ENCODE measurements around the gene NTSR1. TPM values are rescaled to one million over a fixed set of nuclear protein-coding genes. Genes with fewer than 3 reads are reported as not detected.

NTSR1 gene
- polyA plus RNA-seq, 3 donors, result 0.05 to 0.15 TPM; not detected in 1

GRCh38 chr20:62689861-62690260 lies 18.8 kb upstream of the NTSR1 start:
- H3K27ac ChIP-seq (ENCODE audit: low read depth, low read length), result no peak overlapping the region
- 85 to 89% (median 86%) methylated on average over 15 to 17 of the region's 17 CpGs for WGBS, 3 donors

GRCh38 chr20:62690261-62690820 lies 18.3 kb upstream of the NTSR1 start:
- no peak overlapping the region for H3K27ac ChIP-seq (ENCODE audit: low read depth, low read length)
- 57 to 87% (median 85%) methylated on average over 17 of the region's 17 CpGs for WGBS, 3 donors

GRCh38 chr20:62691487-62691886 lies 17.1 kb upstream of the NTSR1 start:
- no peak overlapping the region for H3K27ac ChIP-seq (ENCODE audit: low read depth, low read length)
- WGBS, 3 donors, result 75 to 79% (median 78%) methylated on average over 15 of the region's 15 CpGs

DNA sequence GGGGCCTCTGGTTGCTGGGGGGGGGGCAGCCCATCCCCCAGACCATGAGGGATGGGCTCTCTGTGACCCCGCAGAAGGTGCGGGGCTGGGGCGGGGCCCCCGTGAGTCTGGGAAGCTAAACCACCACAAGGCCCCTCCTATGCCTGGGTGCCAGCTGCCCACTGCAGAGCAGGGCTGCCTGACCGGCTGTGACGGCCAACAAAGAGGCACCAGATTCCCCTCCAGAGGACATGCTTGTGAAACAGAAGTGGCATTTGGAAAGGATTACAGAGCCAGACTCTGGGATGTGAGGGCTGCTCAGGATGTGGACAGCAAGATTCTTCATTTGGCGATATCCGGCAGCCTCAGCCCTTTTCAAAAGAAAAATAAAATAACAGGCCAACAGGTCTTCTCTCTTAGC lies 16.5 kb upstream of the NTSR1 start:
- 65 to 82% (median 82%) methylated on average over 8 of the region's 8 CpGs for WGBS, 3 donors

DNA sequence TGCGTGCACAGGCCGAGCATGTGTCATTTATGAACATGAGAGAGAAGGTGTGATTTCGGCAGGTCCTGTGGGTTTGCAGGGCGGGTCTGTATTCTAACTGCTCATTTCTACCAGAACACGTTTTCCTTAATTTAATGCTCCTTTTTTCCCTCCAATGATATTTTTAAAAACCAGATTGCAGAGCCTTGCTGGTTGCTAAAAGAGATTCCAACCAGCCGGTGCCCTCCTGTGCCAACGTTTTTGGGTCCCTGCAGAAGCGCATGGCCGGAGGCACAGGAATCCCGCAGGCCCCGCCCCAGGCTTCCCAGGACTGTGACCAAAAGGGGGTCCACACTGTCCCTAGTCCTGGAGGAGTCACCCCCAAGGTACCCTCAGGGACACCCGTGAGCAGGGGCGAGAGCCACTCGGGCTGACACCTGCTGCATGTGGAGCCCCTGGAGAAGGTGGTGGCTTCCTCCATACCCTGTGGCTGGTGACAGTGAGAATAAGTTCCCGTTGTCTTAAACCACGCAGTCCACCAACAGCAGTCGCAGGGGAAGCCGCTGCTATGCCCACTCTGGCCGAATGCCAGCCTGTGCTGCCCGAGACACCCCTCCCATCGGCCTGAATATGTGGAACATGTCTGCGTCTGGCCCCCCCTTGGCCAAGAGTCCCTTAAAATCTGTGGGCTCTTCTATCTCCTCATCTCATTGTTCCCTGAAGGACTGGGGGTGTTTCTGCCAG lies 15.7 kb upstream of the NTSR1 start:
- 64 to 71% (median 66%) methylated on average over 22 of the region's 22 CpGs for WGBS, 3 donors
- H3K27ac ChIP-seq (ENCODE audit: low read depth, low read length), result no peak overlapping the region

More for the DNA sequence above, 16.5 kb upstream of the NTSR1 start:
- H3K27ac ChIP-seq (ENCODE audit: low read depth, low read length), result no peak overlapping the region

DNA sequence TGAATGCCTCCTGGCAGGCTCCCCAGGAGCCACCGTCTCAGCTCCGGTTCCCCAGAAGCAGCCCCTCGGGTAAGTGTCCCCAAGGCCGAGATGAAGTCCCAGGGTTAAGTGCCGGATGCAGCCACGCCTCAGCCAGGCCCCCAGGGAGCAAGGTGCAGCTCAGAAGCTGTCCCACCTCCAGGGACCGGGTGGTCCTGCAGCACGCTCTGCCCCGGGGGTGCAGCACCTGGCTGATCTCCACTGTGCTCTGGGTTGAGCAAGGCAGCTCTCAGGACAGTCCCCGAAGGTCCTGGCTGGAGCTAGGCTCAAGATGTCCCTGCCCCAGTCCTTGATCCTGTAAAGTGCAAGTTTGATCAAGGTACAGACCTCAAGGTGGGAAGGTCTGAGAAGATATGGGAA lies 15.1 kb upstream of the NTSR1 start:
- no peak overlapping the region for H3K27ac ChIP-seq (ENCODE audit: low read depth, low read length)
- WGBS, 3 donors, result 62 to 70% (median 69%) methylated on average over 10 of the region's 10 CpGs

GRCh38 chr20:62694106-62694505 lies 14.5 kb upstream of the NTSR1 start:
- WGBS, 3 donors, result 54 to 82% (median 78%) methylated on average over 10 of the region's 10 CpGs
- no peak overlapping the region for H3K27ac ChIP-seq (ENCODE audit: low read depth, low read length)

DNA sequence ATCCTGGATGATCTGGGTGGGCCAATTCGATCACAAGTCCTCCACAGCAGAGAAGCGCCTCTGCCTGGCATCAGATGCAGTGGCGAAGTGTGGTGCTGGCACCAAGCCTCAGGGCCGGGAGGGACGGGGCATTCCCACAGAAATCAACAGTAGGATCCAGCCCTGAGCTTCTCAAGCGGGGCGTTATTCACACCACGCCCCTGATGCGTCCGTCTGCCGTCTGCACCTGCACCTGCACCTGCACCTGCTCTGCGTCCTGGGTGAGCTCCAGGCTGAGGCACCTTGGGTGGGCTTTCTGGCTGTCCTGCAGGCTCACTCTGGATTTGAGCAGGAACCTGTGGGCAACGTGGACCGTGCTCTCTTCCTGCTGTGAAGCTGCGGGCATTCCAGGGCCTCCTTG lies 13.8 kb upstream of the NTSR1 start:
- no peak overlapping the region for H3K27ac ChIP-seq (ENCODE audit: low read depth, low read length)
- WGBS, 3 donors, result 73 to 80% (median 78%) methylated on average over 15 of the region's 15 CpGs

DNA sequence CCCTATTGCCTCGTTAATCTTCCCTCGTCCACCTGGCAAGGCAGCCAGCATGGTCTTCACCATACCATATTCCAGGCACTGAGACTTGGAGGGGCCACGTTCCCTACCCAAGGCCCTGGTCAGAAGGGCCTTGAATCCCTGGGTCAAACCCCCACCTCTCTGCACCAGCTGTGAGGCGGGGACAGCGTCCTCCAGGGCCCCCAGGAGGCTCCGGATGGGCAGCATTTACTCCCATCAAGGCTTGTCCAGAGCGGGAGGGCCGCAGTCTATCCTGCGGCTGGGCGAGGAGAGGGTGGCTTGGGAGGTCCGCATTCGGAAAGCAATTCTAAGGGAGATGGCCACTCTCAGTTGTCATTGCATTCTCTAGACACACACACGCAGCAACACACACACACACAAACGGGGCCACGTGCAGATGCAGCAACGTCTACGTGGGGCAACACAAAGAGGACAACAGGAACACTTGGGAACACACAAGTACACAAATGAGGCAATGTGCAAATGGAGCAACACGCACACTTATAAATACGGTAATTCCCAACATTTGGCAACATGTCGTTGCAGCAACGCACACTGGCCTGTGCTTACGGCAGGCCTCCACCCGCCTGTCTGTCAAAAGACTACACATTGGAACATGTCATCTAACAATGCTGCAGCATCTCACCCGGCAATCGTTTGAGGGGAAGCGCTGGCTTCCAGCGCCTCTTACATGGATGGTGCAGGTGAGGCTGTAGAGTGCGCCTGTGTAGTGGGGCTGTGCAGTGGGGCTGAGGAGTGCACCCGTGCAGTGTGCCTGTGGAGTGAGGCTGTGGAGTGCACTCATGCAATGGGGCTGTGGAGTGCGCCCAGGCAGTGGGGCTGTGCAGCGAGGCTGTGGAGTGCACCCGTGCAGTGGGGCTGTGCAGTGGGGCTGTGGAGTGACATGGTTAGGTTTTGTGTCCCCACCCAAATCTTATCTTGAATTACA lies 12.9 kb upstream of the NTSR1 start:
- WGBS, 3 donors, result 73 to 80% (median 78%) methylated on average over 31 to 32 of the region's 32 CpGs
- H3K27ac ChIP-seq (ENCODE audit: low read depth, low read length), result no peak overlapping the region

GRCh38 chr20:62696434-62696957 lies 12.1 kb upstream of the NTSR1 start:
- 66 to 81% (median 78%) methylated on average over 15 to 16 of the region's 16 CpGs for WGBS, 3 donors
- H3K27ac ChIP-seq (ENCODE audit: low read depth, low read length), result no peak overlapping the region

DNA sequence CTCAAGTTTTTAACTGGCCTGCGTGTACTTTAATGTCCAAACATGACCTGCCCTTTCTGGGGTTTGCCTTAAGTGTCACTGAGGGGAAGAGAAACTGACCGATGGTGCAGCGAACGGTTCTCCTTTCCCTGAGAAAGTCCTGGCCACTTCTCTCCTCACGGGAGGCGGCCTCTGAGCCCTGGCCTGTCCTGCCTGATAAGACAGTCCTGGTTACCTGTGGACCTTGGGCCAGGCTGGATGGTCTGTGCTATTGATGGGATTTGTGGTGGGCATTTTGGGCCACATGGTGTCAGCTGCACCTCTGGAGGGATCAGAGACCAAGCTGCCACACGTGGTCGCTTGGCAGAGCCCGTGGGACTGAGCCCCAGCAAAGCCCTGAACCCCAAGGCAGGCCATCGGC lies 11.6 kb upstream of the NTSR1 start:
- WGBS, 3 donors, result 75 to 84% (median 81%) methylated on average over 10 of the region's 10 CpGs
- H3K27ac ChIP-seq (ENCODE audit: low read depth, low read length), result no peak overlapping the region

- no peak overlapping the region for H3K27ac ChIP-seq (ENCODE audit: low read depth, low read length)
- WGBS, 3 donors, result 41 to 88% (median 87%) methylated on average over 11 of the region's 11 CpGs
Observed at GRCh38 chr20:62697468-62697912, 11.1 kb upstream of the NTSR1 start.

DNA sequence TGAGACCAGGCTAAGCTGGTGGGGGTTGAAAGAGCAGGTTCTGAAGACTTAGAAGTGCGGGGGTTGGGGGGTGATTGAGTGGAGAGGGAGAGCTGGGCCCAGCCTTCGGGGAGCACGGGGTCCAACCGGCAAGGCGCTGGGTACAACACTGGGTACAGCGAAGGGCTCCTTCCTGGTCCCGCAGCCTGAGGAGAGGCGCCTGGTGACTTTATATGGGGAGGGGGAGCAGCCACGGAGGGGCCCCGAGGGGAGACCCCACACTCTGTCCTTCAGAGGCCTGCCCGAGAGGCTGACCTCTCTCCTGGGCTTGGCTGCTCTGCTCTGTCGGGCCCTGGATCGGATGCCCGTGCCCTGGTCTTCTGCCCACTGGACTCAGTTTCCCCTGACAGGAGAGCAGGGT lies 10.4 kb upstream of the NTSR1 start:
- 87 to 93% (median 93%) methylated on average over 14 of the region's 14 CpGs for WGBS, 3 donors
- H3K27ac ChIP-seq (ENCODE audit: low read depth, low read length), result no peak overlapping the region

DNA sequence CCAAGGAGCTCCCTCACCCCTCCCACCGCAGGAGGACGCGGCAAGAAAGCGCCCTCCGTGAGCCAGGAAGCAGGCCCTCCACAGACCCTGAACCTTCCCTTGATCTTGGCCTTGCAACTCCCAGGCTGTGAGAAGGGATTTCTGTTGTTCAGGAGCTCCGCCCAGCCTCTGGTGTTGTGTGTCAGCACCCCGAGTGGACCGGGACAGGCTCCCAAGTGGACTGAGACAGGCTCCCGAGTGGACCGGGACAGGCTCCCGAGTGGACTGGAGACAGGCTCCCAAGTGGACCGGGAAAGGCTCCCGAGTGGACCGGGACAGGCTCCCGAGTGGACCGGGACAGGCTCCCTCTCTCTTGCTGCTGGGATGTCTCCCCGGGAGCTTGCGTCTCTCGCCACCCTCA lies 9.3 kb upstream of the NTSR1 start:
- H3K27ac ChIP-seq (ENCODE audit: low read depth, low read length), result no peak overlapping the region
- 89 to 94% (median 93%) methylated on average over 15 to 19 of the region's 19 CpGs for WGBS, 3 donors

DNA sequence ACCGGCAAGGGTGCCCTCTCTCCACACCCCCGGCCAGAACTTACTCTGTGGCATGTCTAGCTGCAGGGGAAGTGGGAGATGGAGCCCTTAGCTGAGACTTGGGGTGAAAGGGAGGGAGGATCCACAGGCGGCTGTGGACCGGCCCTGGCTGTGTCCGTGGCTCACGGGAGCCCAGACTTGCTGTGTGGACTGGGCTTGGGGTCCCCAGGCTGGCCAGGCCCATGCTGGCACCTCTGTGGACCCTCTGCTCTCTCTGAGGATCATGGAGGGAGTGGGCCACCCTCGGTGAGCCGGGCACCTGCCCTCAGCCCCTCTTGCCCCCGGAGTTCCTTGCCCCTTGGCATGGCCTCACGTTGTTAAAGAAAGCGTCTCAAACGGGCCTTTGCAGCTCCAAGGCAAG lies 8.9 kb upstream of the NTSR1 start:
- 78 to 95% (median 89%) methylated on average over 12 of the region's 12 CpGs for WGBS, 3 donors
- H3K27ac ChIP-seq (ENCODE audit: low read depth, low read length), result no peak overlapping the region

- no peak overlapping the region for H3K27ac ChIP-seq (ENCODE audit: low read depth, low read length)
- 75 to 92% (median 89%) methylated on average over 18 of the region's 18 CpGs for WGBS, 3 donors
Observed at GRCh38 chr20:62700261-62700930, 8.2 kb upstream of the NTSR1 start.

DNA sequence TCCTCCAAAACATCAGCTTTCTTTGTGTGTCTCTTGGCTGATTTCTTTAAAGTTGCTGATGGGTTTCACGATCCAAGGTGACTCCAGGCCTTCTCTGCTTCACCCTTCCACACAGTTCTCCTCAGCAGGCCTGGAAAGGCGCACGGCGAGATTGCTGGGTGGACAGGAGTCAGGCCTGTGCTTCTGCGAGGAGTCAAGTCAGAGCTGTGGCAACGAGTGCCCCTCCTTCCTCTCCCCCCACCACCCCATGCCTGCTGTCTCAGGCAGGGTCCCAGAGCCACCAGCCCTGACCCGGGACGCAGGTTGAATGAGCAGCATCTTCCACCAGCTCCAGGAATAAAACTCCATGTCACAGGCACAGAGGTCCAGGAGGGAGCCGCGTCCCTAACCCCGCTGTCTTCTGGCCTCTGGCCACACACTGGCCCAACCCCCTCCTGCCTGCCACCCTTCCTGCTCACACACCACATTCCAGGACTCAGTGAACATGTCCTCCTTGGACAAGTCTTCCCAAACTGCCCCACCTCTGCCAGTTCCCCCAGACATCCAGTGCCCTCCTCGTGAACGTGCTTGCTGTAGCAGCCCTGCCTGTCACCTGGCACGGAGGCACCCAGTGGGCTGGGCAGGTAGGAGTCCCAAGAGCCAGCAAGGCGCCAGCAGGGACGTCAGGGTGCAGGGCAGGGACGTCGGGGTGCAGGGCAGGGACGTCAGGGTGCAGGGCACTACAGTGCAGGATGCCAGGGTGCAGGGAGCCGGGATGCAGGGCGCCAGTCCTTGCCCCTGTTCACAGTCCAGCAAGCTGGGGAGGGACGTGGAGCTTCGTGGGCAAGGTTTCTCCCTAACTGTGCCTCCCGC lies 7.2 kb upstream of the NTSR1 start:
- WGBS, 3 donors, result 68 to 83% (median 82%) methylated on average over 24 of the region's 24 CpGs
- H3K27ac ChIP-seq (ENCODE audit: low read depth, low read length), result no peak overlapping the region

GRCh38 chr20:62702013-62702300 lies 6.7 kb upstream of the NTSR1 start:
- WGBS, 3 donors, result 61 to 85% (median 84%) methylated on average over 11 of the region's 11 CpGs

More at GRCh38 chr20:62702013-62702300, 6.7 kb upstream of the NTSR1 start:
- no peak overlapping the region for H3K27ac ChIP-seq (ENCODE audit: low read depth, low read length)
